GM12872 (cell line): ENCODE measurements around the gene C16orf89.

ENCODE experiments used
- TF ChIP-seq, protein P1 (sequence below): IDR thresholded peaks from 3 replicates; pipeline ENCODE4 v1.5.1; 2011; ENCODE audit warnings: low read depth, mild to moderate bottlenecking, low read length, moderate library complexity; ENCODE audit not compliant: insufficient read depth

The C16orf89 gene

DNA sequence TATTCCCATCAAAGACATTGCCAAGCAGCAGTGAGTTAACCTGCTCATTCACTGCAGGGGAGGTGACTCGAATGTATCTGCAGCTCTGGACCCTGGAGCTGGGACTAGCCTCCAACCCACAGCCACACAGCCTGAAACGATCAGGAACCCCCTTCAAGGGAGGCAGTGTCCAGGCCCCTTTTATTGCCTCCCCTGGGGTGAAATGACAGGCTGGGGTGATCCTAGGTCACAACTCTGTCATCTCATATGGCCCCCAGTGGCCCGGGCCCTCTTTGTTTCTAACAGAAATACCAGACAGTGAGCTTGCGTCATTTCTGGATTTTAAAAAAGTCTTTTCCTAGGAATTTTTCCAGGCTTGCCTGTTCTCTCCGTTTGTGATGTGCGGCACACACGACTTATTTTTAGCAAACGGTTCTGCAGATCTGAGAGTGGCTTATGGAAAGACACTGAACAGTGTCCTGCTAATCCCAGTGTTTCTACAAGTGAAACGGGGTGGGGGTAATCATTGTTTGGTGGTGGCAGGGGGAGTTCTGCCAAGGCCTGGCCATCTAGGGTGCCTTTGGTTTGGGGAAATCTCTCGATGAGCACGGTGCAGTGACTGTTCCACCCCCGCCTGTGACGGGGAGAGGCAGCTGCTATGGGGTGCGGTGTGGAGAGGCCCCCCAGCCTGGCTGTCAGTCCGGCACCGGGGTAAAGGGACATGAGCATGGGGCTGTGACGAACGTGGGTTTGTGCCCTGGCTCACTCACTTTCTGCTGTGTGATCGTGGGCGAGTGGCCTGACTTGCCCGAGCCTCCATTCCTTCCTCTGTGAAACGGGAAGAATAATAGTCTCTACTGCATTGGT is 59.2 kb downstream of the C16orf89 start:
- TF ChIP-seq, protein P1, sequence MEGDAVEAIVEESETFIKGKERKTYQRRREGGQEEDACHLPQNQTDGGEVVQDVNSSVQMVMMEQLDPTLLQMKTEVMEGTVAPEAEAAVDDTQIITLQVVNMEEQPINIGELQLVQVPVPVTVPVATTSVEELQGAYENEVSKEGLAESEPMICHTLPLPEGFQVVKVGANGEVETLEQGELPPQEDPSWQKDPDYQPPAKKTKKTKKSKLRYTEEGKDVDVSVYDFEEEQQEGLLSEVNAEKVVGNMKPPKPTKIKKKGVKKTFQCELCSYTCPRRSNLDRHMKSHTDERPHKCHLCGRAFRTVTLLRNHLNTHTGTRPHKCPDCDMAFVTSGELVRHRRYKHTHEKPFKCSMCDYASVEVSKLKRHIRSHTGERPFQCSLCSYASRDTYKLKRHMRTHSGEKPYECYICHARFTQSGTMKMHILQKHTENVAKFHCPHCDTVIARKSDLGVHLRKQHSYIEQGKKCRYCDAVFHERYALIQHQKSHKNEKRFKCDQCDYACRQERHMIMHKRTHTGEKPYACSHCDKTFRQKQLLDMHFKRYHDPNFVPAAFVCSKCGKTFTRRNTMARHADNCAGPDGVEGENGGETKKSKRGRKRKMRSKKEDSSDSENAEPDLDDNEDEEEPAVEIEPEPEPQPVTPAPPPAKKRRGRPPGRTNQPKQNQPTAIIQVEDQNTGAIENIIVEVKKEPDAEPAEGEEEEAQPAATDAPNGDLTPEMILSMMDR: no peak

DNA sequence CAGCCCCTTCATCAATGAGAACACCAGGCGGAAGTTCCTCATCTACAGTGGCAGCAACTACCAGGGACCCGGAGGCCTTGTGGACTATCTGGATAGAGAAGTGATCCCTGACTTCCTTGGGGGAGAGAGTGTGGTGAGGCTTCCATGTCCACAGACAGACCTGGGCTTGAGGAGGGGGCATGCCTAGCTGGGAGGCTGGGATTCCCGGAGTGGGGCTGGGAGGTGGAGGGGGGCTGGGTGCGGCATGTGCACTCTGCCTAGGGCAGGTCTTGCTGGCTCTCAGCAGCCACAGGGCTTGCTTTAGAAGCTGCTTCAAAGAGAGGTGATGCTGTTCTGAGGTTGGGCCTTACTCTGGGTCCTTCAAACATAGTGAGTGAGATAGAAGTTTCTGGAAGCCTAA is 59.8 kb downstream of the C16orf89 start:
- TF ChIP-seq, protein P1: no peak

GRCh38 chr16:5004311-5004710 is 61.4 kb downstream of the C16orf89 start:
- TF ChIP-seq, protein P1: no peak

GRCh38 chr16:5003828-5004227 is 61.9 kb downstream of the C16orf89 start:
- TF ChIP-seq, protein P1: no peak

DNA sequence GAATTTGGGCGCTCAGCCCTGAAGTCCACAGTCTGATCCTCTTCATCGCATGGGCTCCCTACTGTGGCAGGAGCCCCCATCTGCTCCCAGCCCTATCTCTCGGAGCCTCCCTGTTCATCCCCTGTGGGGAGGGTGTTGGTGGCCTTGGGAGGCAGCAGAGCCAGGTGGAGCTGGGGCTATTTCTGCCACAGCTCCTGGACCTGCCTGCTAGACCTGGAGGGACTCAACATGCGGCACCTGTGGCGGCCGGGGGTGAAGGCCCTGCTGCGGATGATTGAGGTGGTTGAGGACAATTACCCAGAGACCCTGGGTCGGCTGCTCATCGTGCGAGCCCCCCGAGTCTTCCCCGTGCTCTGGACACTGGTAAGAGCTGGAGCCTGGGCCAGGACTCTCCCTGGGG is 62.5 kb downstream of the C16orf89 start:
- TF ChIP-seq, protein P1: no peak

DNA sequence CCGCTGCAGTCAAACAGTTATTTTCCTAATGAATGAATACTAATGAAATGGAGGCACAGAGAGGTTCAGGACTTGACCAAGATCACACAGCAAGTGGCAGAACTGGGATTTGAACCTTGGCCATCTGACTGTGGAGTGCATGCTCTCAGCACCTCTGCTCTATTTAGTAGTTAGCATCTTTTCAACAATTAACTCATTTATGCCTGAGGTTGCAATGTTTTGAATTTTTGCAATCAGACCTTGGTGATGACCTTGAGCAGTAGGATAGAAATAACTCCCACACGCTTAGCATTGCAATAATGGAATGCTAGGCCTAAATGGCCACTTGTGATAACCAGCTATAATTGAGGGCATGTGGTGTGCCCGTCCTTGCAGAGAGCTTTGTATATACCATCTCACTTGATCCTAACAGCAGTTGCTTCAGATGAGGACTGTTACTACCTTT is 63.0 kb downstream of the C16orf89 start:
- TF ChIP-seq, protein P1: no peak

GRCh38 chr16:5001986-5002385 is 63.8 kb downstream of the C16orf89 start:
- TF ChIP-seq, protein P1: no peak
